ENCODE measurements around the gene GPR4. TPM values are rescaled to one million over a fixed set of nuclear protein-coding genes. Genes with fewer than 3 reads are reported as not detected.

The GPR4 gene
- polyA plus RNA-seq, 1 of the 3 experiments (the other 2 are of a cell fraction): 0.69 TPM

Small RNA genes within 50 kb of the gene (small RNA-seq; reads per million reads assigned to genes)
- gene RN7SL836P: 0 reads per million in 7 experiments

Other genes with a start within 250 kb of the GPR4 start
- gene ERCC2, start 231.6 kb downstream of the GPR4 start, polyA plus RNA-seq (2012; rRNA removed): 62.7 and 72.8 TPM in 2 replicates
- 11.6 and 18.0 TPM in 2 replicates for gene PPP1R13L, start 197.1 kb downstream of the GPR4 start, polyA plus RNA-seq (2012; rRNA removed)
- 11.0 and 11.9 TPM in 2 replicates for gene POLR1G, start 195.6 kb downstream of the GPR4 start, polyA plus RNA-seq (2012; rRNA removed)
- gene ERCC1, start 178.3 kb downstream of the GPR4 start, polyA plus RNA-seq (2012; rRNA removed): 93.1 and 95.3 TPM in 2 replicates
- 38.4 and 78.2 TPM in 2 replicates for gene FOSB, start 134.2 kb downstream of the GPR4 start, polyA plus RNA-seq (2012; rRNA removed)
- gene RTN2, start 105.2 kb downstream of the GPR4 start, polyA plus RNA-seq (2012; rRNA removed): 6.8 and 7.0 TPM in 2 replicates
- gene PPM1N, start 103.8 kb downstream of the GPR4 start, polyA plus RNA-seq (2012; rRNA removed): 10.3 and 10.9 TPM in 2 replicates
- 31.6 and 37.8 TPM in 2 replicates for gene VASP, start 94.7 kb downstream of the GPR4 start, polyA plus RNA-seq (2012; rRNA removed)
- 10.0 and 11.1 TPM in 2 replicates for gene OPA3, start 17.4 kb downstream of the GPR4 start, polyA plus RNA-seq (2012; rRNA removed)
- gene EML2, start 37.2 kb upstream of the GPR4 start, polyA plus RNA-seq (2012; rRNA removed): 10.3 and 12.4 TPM in 2 replicates
- gene GIPR, start 66.0 kb upstream of the GPR4 start, polyA plus RNA-seq (2012; rRNA removed): 1.3 and 1.4 TPM in 2 replicates
- 1,248 and 1,471 TPM in 2 replicates for gene SNRPD2, start 89.7 kb upstream of the GPR4 start, polyA plus RNA-seq (2012; rRNA removed)
- 17.6 and 19.1 TPM in 2 replicates for gene QPCTL, start 90.5 kb upstream of the GPR4 start, polyA plus RNA-seq (2012; rRNA removed)
- 2.8 and 5.6 TPM in 2 replicates for gene FBXO46, start 128.7 kb upstream of the GPR4 start, polyA plus RNA-seq (2012; rRNA removed)
- 0.03 and 0.06 TPM in 2 replicates for gene MEIOSIN, start 131.2 kb upstream of the GPR4 start, polyA plus RNA-seq (2012; rRNA removed)
- gene SIX5, start 167.0 kb upstream of the GPR4 start, polyA plus RNA-seq (2012; rRNA removed): 6.4 and 8.4 TPM in 2 replicates
- gene DMPK, start 180.3 kb upstream of the GPR4 start, polyA plus RNA-seq (2012; rRNA removed): 86.4 and 92.2 TPM in 2 replicates
- gene DMWD, start 190.6 kb upstream of the GPR4 start, polyA plus RNA-seq (2012; rRNA removed): 39.3 and 40.6 TPM in 2 replicates
- gene RSPH6A, start 213.1 kb upstream of the GPR4 start, polyA plus RNA-seq (2012; rRNA removed): 0.02 TPM in 1 of 2 replicates, not detected in the other